GM19035 (cell line): Measurements from ENCODE around the gene WASHC2A.
"Not testable (repeated sequence)": the region's sequence is repeated elsewhere in the genome, so short reads cannot be mapped to it uniquely, and the experiment has no call there.

Experiments
- ATAC-seq: cut with Tn5 transposase; IDR thresholded peaks from one replicate; pipeline ENCODE4 v1.9.1; 2021; ENCODE audit not compliant: unreplicated experiment

The WASHC2A gene

GRCh38 chr10:50063100-50063499, 4.7 kb upstream of the WASHC2A start:
- no peak for ATAC-seq

- ATAC-seq, result not testable (repeated sequence)
These were observed 552 bp downstream of the WASHC2A start for GRCh38 chr10:50068352-50068659.

DNA sequence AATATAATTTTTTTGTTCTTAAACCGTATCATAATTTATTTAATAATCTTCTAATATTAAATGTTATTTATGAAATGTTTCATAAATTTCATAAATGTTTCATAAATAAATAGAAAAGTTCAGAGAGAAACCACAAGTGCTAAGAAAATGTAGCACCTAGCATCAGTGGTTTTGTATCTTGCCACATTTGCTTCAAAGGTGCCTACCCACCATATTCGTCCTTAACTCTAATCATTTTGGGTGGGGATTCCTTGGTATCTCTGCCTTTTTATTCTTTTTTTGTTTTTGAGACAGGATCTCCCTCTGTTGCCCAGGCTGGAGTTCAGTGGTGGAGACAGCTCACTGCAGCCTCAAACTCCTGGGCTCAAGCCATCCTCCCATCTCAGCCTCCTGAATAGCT, 7.4 kb downstream of the WASHC2A start:
- ATAC-seq, result not testable (repeated sequence)

DNA sequence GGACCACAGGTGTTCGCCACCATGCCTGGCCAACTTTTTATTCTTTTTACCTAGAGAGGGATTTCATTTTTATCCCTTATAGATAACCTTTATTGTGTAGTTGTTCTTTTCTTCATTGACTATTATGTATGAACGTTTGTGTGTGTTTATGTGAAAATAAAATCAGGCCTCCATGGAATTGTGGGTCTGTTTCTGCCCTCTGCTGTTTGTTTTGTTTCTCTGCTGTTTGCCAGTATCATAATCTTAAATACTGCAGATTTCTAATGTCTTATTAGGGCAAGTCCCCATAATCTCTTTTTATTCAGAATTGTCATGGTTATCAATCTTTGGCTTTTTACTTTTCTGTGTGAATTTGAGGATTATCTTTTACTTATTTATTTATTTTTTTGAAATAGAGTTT, 7.8 kb downstream of the WASHC2A start:
- not testable (repeated sequence) for ATAC-seq

DNA sequence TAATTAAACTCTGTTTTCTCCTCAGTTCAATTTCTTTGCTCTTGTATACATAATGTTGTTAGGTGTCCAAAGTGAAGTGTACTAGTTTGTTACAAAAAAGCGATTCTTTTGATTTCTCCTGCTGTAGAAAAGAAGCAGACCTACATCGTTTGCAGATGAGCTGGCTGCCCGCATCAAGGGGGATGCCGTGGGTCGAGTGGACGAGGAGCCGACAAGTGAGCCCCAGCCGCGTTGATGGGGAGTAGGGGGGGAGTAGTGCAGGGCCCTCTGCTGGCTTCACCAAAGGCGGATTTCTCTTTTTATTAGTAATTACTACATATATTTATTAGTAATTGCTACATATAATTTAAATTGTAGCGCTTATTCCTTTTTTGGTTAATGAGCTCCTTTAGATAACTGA, 23.6 kb downstream of the WASHC2A start:
- ATAC-seq, result not testable (repeated sequence)

DNA sequence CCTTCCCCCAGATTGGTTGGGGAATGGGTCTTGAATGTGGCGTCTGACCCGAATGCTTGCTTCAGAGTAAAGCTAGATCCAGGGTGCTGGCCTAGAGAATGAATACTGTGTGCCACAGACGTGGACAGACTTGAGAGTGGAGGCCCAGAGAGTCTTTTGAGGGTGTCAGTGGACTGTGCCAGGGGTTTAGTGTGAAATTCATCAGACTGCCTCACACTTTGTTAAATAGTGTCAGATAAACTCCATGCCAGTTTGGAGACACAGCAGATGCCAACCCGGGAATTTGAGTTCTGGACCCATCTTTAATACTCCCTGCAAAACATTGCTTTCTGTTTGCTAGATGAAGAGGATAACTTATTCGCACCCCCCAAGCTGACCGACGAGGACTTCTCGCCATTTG, 25.2 kb downstream of the WASHC2A start:
- not testable (repeated sequence) for ATAC-seq

DNA sequence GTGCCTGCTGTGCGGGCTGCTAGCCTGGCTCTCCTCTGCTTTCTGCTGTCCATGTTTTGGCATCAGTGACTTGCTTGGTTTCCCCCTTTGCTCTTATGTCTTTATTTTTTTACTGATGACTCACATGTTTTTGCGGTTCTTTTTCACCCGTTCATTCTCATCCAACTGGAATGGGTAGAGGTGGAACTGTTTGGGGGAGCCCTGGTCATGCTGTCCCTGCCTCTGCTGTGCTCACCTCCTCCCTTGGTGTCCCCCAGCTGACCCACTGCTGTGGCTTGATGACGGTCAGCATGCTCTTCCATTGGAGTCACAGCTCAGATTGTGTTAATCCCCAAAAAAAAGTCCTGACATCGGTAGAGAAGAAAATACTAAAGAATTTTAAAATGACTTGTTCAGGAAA, 26.9 kb downstream of the WASHC2A start:
- not testable (repeated sequence) for ATAC-seq

DNA sequence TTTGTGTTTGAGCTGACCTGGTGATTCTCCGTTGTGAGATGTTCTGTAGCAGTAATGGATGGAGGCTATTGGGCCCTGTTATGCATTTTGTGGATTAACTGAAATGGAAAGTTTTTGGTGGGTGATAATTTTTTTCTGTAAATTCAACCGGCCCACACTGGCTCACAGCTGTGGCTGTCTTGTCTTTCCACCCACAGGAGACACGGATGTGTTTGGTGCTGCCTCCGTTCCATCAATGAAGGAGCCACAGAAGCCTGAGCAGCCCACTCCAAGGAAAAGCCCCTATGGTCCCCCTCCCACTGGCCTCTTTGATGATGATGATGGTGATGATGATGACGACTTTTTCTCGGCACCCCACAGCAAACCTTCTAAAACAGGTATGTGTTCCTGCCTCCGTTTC, 27.6 kb downstream of the WASHC2A start:
- ATAC-seq, result not testable (repeated sequence)

GRCh38 chr10:50096722-50097121, 29.0 kb downstream of the WASHC2A start:
- ATAC-seq, result not testable (repeated sequence)

DNA sequence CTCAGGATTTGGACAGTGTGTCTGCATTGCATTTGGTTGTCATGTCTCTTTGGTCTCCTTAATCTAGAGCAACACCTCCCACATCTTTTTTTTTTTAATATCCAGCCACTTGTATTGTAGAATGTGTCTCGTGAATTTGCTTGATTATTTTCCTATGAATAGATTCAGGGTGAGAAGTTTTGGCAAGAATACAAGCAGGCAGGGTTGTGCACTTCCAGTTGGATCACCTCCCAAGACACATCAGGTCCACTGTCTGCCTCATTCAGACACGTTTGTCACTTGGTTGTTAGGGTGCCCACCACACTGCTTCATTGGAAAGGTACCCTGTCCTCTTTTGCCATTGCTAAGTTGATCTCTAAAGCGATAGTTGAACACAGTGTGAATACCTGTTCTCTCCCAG, 30.9 kb downstream of the WASHC2A start:
- not testable (repeated sequence) for ATAC-seq

- ATAC-seq, result not testable (repeated sequence)
These were observed 33.4 kb downstream of the WASHC2A start for GRCh38 chr10:50101139-50101582.

- not testable (repeated sequence) for ATAC-seq
These were observed 34.0 kb downstream of the WASHC2A start for GRCh38 chr10:50101747-50102146.

DNA sequence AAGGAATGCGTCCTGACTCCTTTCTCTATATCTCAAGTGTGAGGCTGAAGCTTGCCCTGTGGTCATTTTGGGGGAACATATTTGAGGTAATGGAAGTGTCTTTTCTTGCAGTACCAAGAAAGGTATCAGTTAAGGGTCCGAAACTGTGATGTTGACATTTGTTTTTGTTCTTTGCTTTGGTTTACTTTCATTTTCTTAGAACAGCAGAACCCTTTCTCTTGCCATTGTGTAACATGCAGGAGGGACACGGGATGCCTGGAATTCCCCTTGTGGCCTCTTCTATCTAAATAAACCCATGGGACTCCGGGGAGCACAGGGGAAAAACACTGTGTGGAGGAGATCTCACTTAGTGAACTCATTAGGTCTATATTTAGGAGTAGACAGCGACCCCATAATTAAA, 34.5 kb downstream of the WASHC2A start:
- ATAC-seq, result peak; percentile 76

DNA sequence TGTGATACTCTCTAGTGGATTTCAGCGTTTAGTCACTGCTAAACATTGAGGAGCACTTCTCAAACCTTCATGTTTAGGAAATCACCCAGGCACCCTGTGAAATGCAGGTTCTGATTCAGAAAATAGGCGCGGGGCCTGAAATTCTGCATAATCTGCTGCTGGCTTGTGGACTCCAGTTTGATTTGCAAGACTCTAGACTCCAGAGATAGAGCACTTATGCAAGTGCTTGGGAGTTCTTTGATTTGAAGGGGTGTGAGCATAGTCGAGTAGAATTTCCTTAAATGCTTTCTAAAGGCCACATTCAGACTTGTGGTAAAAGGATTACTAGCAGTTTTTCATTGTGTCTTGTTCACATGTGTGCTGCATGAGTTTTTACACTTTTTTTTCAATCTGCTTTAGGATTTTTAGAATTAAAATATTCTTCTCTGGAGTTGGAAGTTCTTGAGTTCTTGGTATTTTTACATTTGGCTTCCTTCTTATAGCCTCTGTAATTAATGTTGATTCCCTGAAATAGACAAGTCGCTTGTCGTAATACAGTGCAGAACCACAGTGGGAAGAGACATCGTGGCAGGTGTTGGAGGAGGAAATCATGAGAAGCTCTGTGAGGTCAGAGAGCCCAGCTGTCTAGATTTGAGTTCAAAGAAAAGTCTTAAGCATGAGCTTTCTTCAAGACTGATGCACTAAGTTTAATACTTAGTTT, 41.4 kb downstream of the WASHC2A start:
- ATAC-seq, result not testable (repeated sequence)

- not testable (repeated sequence) for ATAC-seq
These were observed 44.8 kb downstream of the WASHC2A start for GRCh38 chr10:50112419-50113112.

- not testable (repeated sequence) for ATAC-seq
These were observed 59.0 kb downstream of the WASHC2A start for GRCh38 chr10:50126765-50127164.

DNA sequence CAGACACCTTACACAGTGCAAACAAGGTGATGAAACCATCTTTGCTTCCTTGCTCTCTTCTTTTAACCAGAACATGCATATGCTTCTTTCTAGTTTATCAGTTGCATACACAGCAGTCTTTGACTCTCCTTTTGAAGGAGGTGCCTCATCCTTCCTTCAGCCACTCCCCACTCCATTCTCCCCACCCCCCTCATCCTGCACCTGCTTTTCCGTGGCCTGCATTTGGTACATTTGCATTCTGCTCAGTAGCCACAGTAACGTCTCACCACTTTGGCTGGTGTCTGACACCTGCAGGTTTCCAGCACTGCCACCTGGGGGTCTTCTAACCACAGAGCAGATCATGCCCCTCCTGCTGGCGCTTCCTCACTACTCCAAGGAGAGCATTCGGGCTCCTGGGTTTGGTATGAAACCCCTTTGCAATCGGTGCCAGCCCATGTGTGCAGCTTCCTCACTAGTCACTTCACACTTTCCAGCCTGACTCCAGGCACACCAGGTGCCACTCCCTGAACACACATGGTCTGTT, 60.1 kb downstream of the WASHC2A start:
- ATAC-seq, result not testable (repeated sequence)

DNA sequence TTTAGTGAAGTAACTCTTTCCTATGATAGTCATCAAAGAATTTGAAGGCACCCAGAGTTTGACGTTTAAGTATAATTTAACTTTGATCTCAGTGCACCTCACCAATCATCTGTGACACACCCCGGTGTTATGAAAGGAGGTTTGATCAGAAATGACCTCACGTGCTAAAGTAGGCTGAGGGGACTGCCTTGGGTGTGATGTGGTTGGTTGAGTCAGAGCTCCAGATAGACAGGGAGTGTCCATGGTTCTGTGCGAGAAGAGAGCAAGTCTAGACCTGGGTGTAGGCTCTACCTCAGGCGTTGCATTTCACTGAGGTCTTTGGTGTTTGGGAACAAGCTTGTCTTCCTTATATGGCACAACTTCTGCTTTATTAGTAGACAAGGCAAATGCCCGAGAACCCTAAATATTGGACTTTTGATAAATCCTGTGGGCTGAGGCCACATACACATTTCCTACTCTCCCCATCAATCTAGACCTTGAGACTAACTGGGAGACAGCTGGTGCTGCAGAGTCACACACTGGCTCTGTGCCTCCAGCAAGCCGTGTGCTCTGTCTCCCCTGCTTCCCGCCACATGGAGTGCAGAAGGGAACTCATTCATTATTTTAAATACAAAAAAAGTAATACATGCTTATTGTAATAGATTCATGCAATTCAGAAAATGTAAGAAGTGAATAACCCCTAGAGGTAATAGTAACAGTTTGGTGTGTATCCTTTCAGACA, 63.7 kb downstream of the WASHC2A start:
- ATAC-seq, result not testable (repeated sequence)

- ATAC-seq, result not testable (repeated sequence)
These were observed 64.6 kb downstream of the WASHC2A start for GRCh38 chr10:50132322-50132721.

GRCh38 chr10:50132841-50133240, 65.1 kb downstream of the WASHC2A start:
- ATAC-seq, result not testable (repeated sequence)

DNA sequence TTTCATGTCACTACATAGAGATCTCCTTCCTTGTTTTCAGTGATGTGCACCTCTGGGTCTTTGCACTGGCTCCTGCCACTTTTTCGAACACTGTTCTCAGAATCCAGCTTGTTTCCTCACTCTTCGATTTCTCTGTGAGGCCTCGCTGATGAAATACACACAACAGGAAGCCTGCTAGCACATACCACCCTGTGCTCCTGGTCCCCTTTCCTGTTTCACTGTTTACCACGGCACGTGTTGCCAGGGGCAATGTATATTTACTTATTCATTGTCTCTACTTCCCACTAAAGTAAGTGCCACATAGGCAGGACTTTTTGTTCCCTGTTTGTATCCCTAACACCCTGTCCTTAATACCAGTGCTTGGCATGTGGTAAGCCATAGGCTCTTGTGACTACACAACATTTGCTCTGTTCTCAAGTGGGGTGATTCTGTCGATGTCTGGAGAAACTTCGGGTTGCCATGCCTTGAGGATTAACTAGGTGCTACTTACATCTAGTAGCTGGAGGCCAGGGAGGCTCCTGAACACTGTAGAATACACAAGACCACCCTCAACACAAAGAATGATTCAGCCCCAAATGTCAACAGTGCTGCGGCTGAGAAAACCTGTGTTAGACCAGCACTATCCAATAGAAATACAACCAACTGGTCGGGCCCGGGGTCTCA, 75.9 kb downstream of the WASHC2A start:
- not testable (repeated sequence) for ATAC-seq
